H1 (cell line): Measurements from ENCODE around the gene MYMX. TPM values are rescaled to one million over a fixed set of nuclear protein-coding genes. Genes with fewer than 3 reads are reported as not detected.

Source experiments
- CTCF ChIA-PET: fragments of 300-600 bp; sonication (Branson Sonifier 250); formaldehyde crosslinking; loops from one replicate; lab custom pipeline; 2021; ENCODE audit not compliant: partially characterized antibody; lab: Charles Lee
- POLR2A ChIA-PET: fragments of 300-600 bp; sonication (Branson Sonifier 250); formaldehyde crosslinking; loops from one replicate; lab custom pipeline; 2021; ENCODE audit warnings: inconsistent platforms; ENCODE audit not compliant: partially characterized antibody; lab: Charles Lee
- DNase-seq, 2 experiments: peaks; one replicate each; pipeline versions ENCODE4 v3.0.0 to v3.0.0-alpha.2; 2010 to 2022; ENCODE audit warnings: low spot score in 2 of 2, low read depth in 1 of 2, mixed read lengths in 1 of 2
- FAIRE-seq: peaks from 2 replicates; lab custom pipeline; 2011; peaks lifted over from hg19 to GRCh38; lab: Jason Lieb, UNC
- H2AFZ ChIP-seq: 2 replicates; pipeline ENCODE4 v1.8.1; 2012; ENCODE audit warnings: low read length, inconsistent platforms
- H2AK5ac ChIP-seq: 2 replicates; pipeline ENCODE4 v1.6.1; 2013; ENCODE audit warnings: low read depth, low read length
- H2BK120ac ChIP-seq: replicated peaks from 2 replicates; pipeline ENCODE3; 2013; ENCODE audit warnings: low read depth, low read length, inconsistent platforms
- H2BK12ac ChIP-seq: 2 replicates; pipeline ENCODE4 v1.6.1; 2013; ENCODE audit warnings: low read depth, low read length
- H2BK15ac ChIP-seq: 2 replicates; pipeline ENCODE4 v1.6.1; 2013; ENCODE audit warnings: low read length
- H2BK20ac ChIP-seq: 2 replicates; pipeline ENCODE4 v1.6.1; 2013; ENCODE audit warnings: low read length
- H2BK5ac ChIP-seq: 2 replicates; pipeline ENCODE4 v1.6.1; 2013; ENCODE audit warnings: low read depth, low read length
- H3K14ac ChIP-seq: 2 replicates; pipeline ENCODE4 v1.6.1; 2013; ENCODE audit warnings: inconsistent platforms; ENCODE audit not compliant: insufficient read length
- H3K18ac ChIP-seq: 2 replicates; pipeline ENCODE4 v1.6.1; 2013; ENCODE audit warnings: low read length; ENCODE audit errors: extremely low read depth
- H3K23ac ChIP-seq: 2 replicates; pipeline ENCODE4 v1.6.1; 2013; ENCODE audit warnings: inconsistent platforms; ENCODE audit not compliant: insufficient read length
- H3K23me2 ChIP-seq: 2 replicates; pipeline ENCODE4 v1.6.1; 2013; ENCODE audit warnings: low read depth, low read length
- H3K27ac ChIP-seq: 2 replicates; pipeline ENCODE4 v1.6.1; 2011; ENCODE audit warnings: low read depth, low read length, inconsistent platforms
- H3K27me3 ChIP-seq, 4 experiments: replicated peaks in 1 of 4; 1 replicate in 1 of 4; 2 replicates in 3 of 4; pipeline versions ENCODE4 v1.6.1 to v1.8.1; 2011 to 2013; ENCODE audit warnings: low read length in 3 of 4, mild to moderate bottlenecking in 3 of 4, inconsistent platforms in 2 of 4, mixed read lengths in 2 of 4, moderate library complexity in 1 of 4; ENCODE audit not compliant: control insufficient read depth in 3 of 4, insufficient read depth in 3 of 4; ENCODE audit errors: extremely low read depth in 1 of 4
- H3K36me3 ChIP-seq, 4 experiments: 2 replicates each; pipeline versions ENCODE4 v1.6.1 to v1.8.1; 2011 to 2013; ENCODE audit warnings: mild to moderate bottlenecking in 4 of 4, low read length in 3 of 4, moderate library complexity in 2 of 4, control low read depth in 1 of 4, inconsistent platforms in 1 of 4; ENCODE audit not compliant: insufficient read depth in 4 of 4, control insufficient read depth in 2 of 4
- H3K4ac ChIP-seq: replicated peaks from 2 replicates; pipeline ENCODE3; 2013; ENCODE audit warnings: low read length, low read depth, mixed read lengths, inconsistent platforms; ENCODE audit not compliant: insufficient read length
- H3K4me1 ChIP-seq, 4 experiments: replicated peaks in 1 of 4; 1 replicate in 1 of 4; 2 replicates in 3 of 4; pipeline versions ENCODE4 v1.6.1 to v1.8.1; 2011 to 2013; ENCODE audit warnings: low read length in 3 of 4, inconsistent platforms in 2 of 4, mixed read lengths in 1 of 4; ENCODE audit not compliant: insufficient read depth in 4 of 4, control insufficient read depth in 3 of 4
- H3K4me2 ChIP-seq, 2 experiments: 2 replicates each; pipeline versions ENCODE4 v1.6.1 to v1.8.1; 2011 to 2013; ENCODE audit warnings: low read depth in 2 of 2, low read length in 2 of 2, control low read depth in 1 of 2, inconsistent platforms in 1 of 2, mild to moderate bottlenecking in 1 of 2; ENCODE audit not compliant: insufficient read depth in 1 of 2
- H3K4me3 ChIP-seq, 4 experiments: fragments of 200-600, 300-600 bp in 1 of 4; sonication (generic), shearing (Covaris generic), sonication (Bioruptor Twin) in 1 of 4; 2 replicates each; pipeline versions ENCODE4 v1.5.1 to v1.8.1; 2011 to 2016; ENCODE audit warnings: low read length in 4 of 4, low read depth in 3 of 4, control low read depth in 2 of 4, inconsistent platforms in 2 of 4, mild to moderate bottlenecking in 2 of 4, mixed read lengths in 1 of 4, moderate library complexity in 1 of 4; ENCODE audit not compliant: insufficient read depth in 2 of 4; ENCODE audit errors: extremely low read depth in 1 of 4
- H3K56ac ChIP-seq: replicated peaks from 2 replicates; pipeline ENCODE3; 2013; ENCODE audit warnings: low read depth, mild to moderate bottlenecking, mixed read lengths, low read length, inconsistent platforms; ENCODE audit not compliant: insufficient read length
- H3K79me1 ChIP-seq: 2 replicates; pipeline ENCODE4 v1.6.1; 2013; ENCODE audit warnings: low read depth, low read length, control low read depth
- H3K79me2 ChIP-seq, 2 experiments: 2 replicates each; pipeline versions ENCODE4 v1.6.1 to v1.8.1; 2012 to 2013; ENCODE audit warnings: low read length in 2 of 2, mild to moderate bottlenecking in 2 of 2, inconsistent platforms in 1 of 2; ENCODE audit not compliant: insufficient read depth in 2 of 2, control insufficient read depth in 1 of 2
- H3K9ac ChIP-seq, 4 experiments: replicated peaks in 1 of 4; 1 replicate in 1 of 4; 2 replicates in 3 of 4; pipeline versions ENCODE4 v1.6.1 to v1.8.1; 2011 to 2013; ENCODE audit warnings: low read depth in 3 of 4, low read length in 3 of 4, control low read depth in 2 of 4, mild to moderate bottlenecking in 2 of 4, moderate library complexity in 2 of 4, inconsistent platforms in 1 of 4; ENCODE audit errors: extremely low read depth in 1 of 4
- H3K9me3 ChIP-seq, 2 experiments: 2 replicates each; pipeline versions ENCODE4 v1.6.1 to v1.8.1; 2012 to 2013; ENCODE audit warnings: mild to moderate bottlenecking in 2 of 2, moderate library complexity in 2 of 2, control low read depth in 1 of 2, inconsistent platforms in 1 of 2, low read depth in 1 of 2, low read length in 1 of 2, mixed read lengths in 1 of 2; ENCODE audit not compliant: insufficient read depth in 2 of 2
- H4K20me1 ChIP-seq, 2 experiments: replicated peaks in 1 of 2; 2 replicates each; pipeline versions ENCODE3 to v1.8.1; 2011 to 2013; ENCODE audit warnings: inconsistent platforms in 2 of 2, low read length in 2 of 2, mild to moderate bottlenecking in 1 of 2; ENCODE audit not compliant: insufficient read depth in 2 of 2, control insufficient read depth in 1 of 2
- H4K5ac ChIP-seq: 2 replicates; pipeline ENCODE4 v1.6.1; 2013; ENCODE audit warnings: low read length, low read depth, mixed read lengths, inconsistent platforms; ENCODE audit not compliant: insufficient read length
- H4K8ac ChIP-seq: 2 replicates; pipeline ENCODE4 v1.8.0; 2013; ENCODE audit warnings: mild to moderate bottlenecking, moderate library complexity, low read length, inconsistent platforms; ENCODE audit not compliant: insufficient read depth; ENCODE audit errors: extremely low read depth
- H4K91ac ChIP-seq: replicated peaks from 2 replicates; pipeline ENCODE3; 2013; ENCODE audit warnings: low read length, mixed read lengths, inconsistent platforms; ENCODE audit not compliant: insufficient read length
- ASH2L ChIP-seq: fragments of 200-600, 300-600 bp; sonication (generic); IDR thresholded peaks from one replicate; pipeline ENCODE4 v1.7.1; 2017; ENCODE audit warnings: low read length
- CTBP2 ChIP-seq: IDR thresholded peaks from 2 replicates; pipeline ENCODE4 v1.7.0; 2011; ENCODE audit warnings: borderline replicate concordance, mild to moderate bottlenecking, moderate library complexity, mixed read lengths, low read length; ENCODE audit not compliant: insufficient read depth, insufficient read length
- E2F6 ChIP-seq: IDR thresholded peaks from 2 replicates; pipeline ENCODE4 v1.6.1; 2012; ENCODE audit warnings: inconsistent platforms
- GABPA ChIP-seq: IDR thresholded peaks from 2 replicates; pipeline ENCODE4 v1.6.1; 2011; ENCODE audit warnings: mild to moderate bottlenecking, low read length, moderate library complexity, borderline replicate concordance; ENCODE audit not compliant: insufficient read depth
- HDAC2 ChIP-seq, 2 experiments: fragments of 300-600 bp in 1 of 2; sonication (generic) in 1 of 2; IDR thresholded peaks; 2 replicates each; pipeline ENCODE4 v1.6.1; 2011 to 2012; ENCODE audit warnings: low read depth in 2 of 2, low read length in 2 of 2, mild to moderate bottlenecking in 2 of 2, moderate library complexity in 2 of 2, borderline replicate concordance in 1 of 2, inconsistent platforms in 1 of 2
- KDM5A ChIP-seq: fragments of 200-600 bp; IDR thresholded peaks from 2 replicates; pipeline ENCODE4 v1.7.1; 2012; ENCODE audit warnings: mild to moderate bottlenecking, low read length, inconsistent platforms, mixed read lengths
- SIRT6 ChIP-seq: IDR thresholded peaks from one replicate; pipeline ENCODE4 v1.7.1; 2012; ENCODE audit warnings: low read length, inconsistent platforms
- TAF1 ChIP-seq: IDR thresholded peaks from 2 replicates; pipeline ENCODE4 v1.6.1; 2011; ENCODE audit warnings: mild to moderate bottlenecking, low read depth, low read length
- TBP ChIP-seq: IDR thresholded peaks from 2 replicates; pipeline ENCODE4 v1.6.1; 2011; ENCODE audit warnings: low read depth, low read length, improper control_type of control experiment
- TCF12 ChIP-seq: IDR thresholded peaks from 2 replicates; pipeline ENCODE4 v1.6.1; 2011; ENCODE audit warnings: low read depth, mild to moderate bottlenecking, low read length
- WGBS, 2 experiments: shearing (Covaris generic) in 1 of 2; methylation state at CpG; one replicate each; pipeline versions ENCODE4 v1.1.6 to v1.1.7; 2013 to 2015; ENCODE audit warnings: low lambda C conversion rate in 2 of 2, mixed read lengths in 2 of 2, inconsistent platforms in 1 of 2, low coverage in 1 of 2, missing lambda C conversion rate in 1 of 2; ENCODE audit not compliant: insufficient replicate concordance in 2 of 2, insufficient coverage in 1 of 2, insufficient read length in 1 of 2; ENCODE audit errors: extremely low coverage in 1 of 2, missing lambda C conversion rate in 1 of 2; 5-methylcytosine and 5-hydroxymethylcytosine counted together
- polyA plus RNA-seq, 7 experiments: library from polyadenylated mRNA; depleted of rRNA in 3 of 7; stranded (reverse) in 5 of 7; unstranded in 2 of 7; fragments of >200 nt in 5 of 7; fragments of 200-250 nt in 2 of 7; gene quantifications; 1 replicate in 5 of 7; 2 replicates in 1 of 7; 4 replicates in 1 of 7; pipeline versions ENCODE4 v1.2.1 to v1.2.3, GENCODE V29; 2011 to 2013; ENCODE audit warnings: missing spikeins in 2 of 7, mixed read lengths in 2 of 7
- total RNA-seq: library from RNA; stranded (reverse); fragmentation: NEBNext Ultra II Directional; extraction: Animal tissue kit (Norgen Biotek cat#: 25700); gene quantifications from 2 replicates; pipeline ENCODE4 v1.2.1, GENCODE V29; 2021

MYMX gene
- total and polyA plus RNA-seq, 2 of the 8 experiments (the other 6 are each of a cell fraction or from before 2014, with no cell fraction given): 4.7 to 6.9 TPM

GRCh38 chr6:44167567-44167966 is 49.2 kb upstream of the MYMX start:
- Histone ChIP-seq H4K5ac (no peak overlapping the region), H3K36me3 (no peaks in the 10 kb centered on the region), H3K27ac (no peak overlapping the region), H4K91ac (no peak overlapping the region), H3K4ac (no peak overlapping the region), H2AK5ac (no peak overlapping the region), H3K4me1 (peaks cover 0 to 18% (median 13%) of the 10 kb centered on the region in 4 experiments; a peak in 6 of 7 replicates), H3K79me2 (no peaks in the 10 kb centered on the region), H2BK15ac (no peak overlapping the region), H2BK12ac (no peak overlapping the region), H3K23ac (no peak overlapping the region), H3K14ac (no peak overlapping the region), H3K4me3 (no peak overlapping the region), H2BK5ac (no peak overlapping the region), H3K56ac (no peak overlapping the region), H4K8ac (no peak overlapping the region), H3K23me2 (no peaks in the 10 kb centered on the region), H3K9ac (no peak overlapping the region), H3K18ac (no peak overlapping the region), H3K9me3 (no peaks in the 10 kb centered on the region), H4K20me1 (no peaks in the 10 kb centered on the region), H3K79me1 (no peaks in the 10 kb centered on the region), H3K4me2 (no peak overlapping the region), H2AFZ (no peak overlapping the region), H2BK20ac (no peak overlapping the region), H2BK120ac (no peak overlapping the region), H3K27me3 (0 out of 7 replicates have a peak, but pooled peaks cover 0 to 4% (median 0%) of the 10 kb centered on the region in 4 experiments)
- no peak for TF ChIP-seq E2F6
- TF ChIP-seq GABPA: no peak
- TF ChIP-seq TBP: no peak
- TF ChIP-seq TAF1: no peak
- TF ChIP-seq TCF12: no peak
- TF ChIP-seq ASH2L: no peak
- no peak for TF ChIP-seq KDM5A
- no peak for TF ChIP-seq CTBP2
- TF ChIP-seq SIRT6: no peak
- no peak for TF ChIP-seq HDAC2 (IDR thresholded peaks at IDR 0.05; ENCODE audit: borderline replicate concordance in 1 of 2, low read depth in 2 of 2, low read length in 2 of 2)
- DNase-seq: no peak
- 92% methylated on average over 1 of the region's 1 CpG; no CpG with 5 or more reads in 1 of the 2 experiments for WGBS, 2 experiments
- ChIA-PET CTCF (interaction anchor here (0.7 to 3.1 kb wide), 5 partner anchors 11 to 101 kb away, joined by 3 to 22 read pairs (median 4); no protein-coding TSS in a partner anchor), POLR2A (interaction anchor here (0.7 to 1.5 kb wide), 3 partner anchors 57 to 159 kb away, joined by 3 to 4 read pairs (median 3); no protein-coding TSS in a partner anchor)
- no peak for FAIRE-seq
